Measurements from ENCODE around the gene C1RL.

The C1RL gene

DNA sequence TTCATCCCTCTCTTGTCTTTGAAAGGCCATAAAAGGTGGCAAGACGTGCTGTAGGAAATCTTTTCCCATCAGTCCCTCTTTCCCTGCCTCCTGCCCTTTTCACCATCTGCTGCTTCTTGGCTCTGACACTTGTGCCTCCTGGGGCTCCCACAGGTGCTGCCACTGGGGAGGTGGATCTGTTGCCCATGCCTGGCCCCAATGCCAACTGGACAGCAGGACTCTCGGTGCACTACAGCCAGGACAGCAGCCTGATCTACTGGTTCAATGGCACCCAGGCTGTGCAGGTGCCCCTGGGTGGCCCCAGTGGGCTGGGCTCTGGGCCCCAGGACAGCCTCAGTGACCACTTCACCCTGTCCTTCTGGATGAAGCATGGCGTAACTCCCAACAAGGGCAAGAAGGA, 27.7 kb upstream of the C1RL start:
- DNase-seq, result no peak

GRCh38 chr12:7136071-7136470, 27.1 kb upstream of the C1RL start:
- no peak for DNase-seq

GRCh38 chr12:7134396-7135166, 25.6 kb upstream of the C1RL start:
- DNase-seq, result no peak

DNA sequence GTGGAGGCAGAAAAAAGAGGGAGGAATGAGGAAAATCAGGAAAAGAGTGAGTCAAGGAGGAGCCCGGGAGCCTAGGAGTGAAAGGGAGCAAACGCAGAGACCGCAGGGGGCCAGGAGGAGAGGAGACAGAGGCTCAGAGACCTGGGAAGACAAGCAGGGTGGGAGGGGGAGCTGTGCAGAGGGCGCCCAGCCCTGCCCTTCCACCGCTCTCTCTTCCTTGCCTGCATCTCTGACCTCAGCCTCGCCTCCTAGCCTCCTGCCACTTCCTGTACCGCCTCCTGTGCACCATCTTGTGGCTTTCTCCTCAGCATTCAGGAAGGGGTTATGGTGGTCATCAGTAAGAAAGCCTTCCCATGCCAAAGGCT, 22.5 kb upstream of the C1RL start:
- no peak for DNase-seq

DNA sequence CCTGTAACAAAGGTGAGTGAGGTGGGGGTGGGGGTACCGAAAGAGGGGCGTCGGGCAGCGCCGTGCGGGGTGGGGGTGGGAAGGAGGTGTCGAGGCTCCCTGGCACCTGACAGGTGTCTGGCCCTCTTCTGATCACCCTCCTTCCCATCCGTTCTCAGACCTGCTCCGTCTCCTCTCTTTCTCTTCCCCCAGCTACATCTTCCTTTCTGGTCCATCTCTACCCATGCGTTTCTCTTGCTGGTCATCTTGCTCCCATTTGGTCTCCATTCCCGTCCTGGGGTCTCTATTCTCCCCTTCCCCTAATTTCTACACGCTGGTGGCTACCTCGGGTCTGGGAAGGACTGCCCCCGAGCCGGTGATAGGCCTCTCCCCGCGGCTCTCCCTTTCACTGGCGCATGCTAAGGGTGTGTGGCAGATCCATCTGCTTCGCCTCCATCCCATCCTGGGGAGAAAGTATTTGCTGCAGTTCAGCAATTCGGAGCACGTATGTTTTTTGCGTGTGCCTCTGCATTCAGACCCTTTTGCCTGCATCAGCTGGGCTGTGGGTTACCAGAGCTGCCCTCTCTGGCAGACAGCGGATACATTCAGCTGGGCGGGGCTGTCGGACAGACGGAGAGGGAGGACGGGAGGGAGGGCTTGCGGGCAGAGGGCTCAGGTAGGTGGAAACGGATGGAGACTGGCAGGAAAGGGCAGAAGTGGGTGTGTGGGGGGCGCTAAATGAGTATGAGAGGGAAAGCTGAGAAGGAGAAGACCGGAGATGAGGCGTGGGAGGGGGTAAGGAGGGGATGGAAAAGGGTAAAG, 21.9 kb upstream of the C1RL start:
- no peak for DNase-seq

GRCh38 chr12:7129872-7130691, 21.1 kb upstream of the C1RL start, which contains the start of gene CLSTN3:
TSS of gene CLSTN3 (plus strand) at chr12:7130371. CDS start at chr12:7130649, 278 bp downstream.
- no peak for DNase-seq

- DNase-seq, result no peak
Measured at GRCh38 chr12:7129287-7129871, 20.4 kb upstream of the C1RL start.

DNA sequence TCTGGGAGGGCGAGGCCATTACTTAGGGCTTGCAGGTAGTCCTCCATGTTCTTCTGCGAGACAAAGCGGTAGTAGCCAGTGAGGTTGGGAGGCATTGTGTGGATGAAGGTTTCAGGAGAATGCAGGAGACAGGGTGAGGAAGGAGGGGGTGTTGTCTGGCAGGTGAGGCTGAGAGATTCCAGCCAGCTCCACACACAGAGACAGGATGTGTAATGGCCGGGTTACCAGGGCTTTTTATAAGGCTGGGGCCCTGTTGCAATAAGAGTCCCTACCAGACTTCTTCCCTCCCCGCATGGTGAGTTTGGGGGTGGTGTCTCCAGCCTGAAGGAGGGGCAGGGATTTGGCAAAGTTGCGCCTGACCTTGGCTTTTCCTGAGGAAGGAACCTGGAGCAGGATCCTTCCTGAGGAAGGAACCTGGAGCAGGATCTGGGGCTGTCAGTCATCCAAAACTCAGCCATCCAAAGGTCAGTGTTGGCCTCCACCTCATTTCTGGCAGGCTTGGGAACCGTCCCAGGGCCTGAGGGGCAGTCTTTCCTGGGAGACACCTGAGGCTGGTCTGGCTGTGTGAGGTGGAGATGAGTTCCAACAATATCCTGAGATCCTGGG, 19.8 kb upstream of the C1RL start, which contains the start of gene RBP5:
Gene RBP5 (minus strand): TSS at position 209 of the 606 bp plus-strand sequence. CDS start 114 bp downstream, at position 95.
- no peak for DNase-seq

DNA sequence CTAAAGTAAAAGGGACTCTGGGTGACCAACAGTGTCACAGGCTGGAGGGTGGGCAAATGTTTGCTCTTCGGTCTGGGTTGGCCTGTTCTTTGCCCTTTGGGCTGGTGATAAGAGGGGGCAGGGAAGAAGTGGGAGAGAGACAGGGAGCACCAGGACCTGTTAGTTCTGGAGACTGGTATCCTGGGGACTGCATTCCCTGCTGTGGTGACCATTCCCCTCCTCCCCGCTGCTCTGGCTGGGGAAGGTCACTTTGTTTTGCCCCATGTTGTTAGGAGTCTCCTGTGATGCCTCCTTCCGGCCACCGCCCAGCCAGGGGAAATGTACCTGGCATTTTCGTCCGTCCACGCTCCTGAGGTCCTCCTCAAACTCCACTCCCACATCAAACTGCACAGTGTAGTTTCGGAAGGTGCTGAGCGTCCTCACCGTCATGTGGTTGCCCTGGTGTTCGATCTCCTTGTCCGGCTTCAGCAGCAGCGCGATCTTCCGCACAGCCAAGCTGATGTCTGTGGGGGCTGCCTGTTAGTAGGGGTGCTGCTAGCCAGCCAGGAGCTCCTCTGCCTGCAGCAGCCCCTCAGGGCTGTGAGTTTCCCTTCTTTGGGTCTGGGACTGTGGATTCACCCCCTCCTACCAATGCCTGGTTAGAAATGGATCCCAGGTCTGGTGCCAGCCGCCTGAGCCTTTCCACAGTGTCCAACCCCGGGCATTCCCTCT, 19.1 kb upstream of the C1RL start:
- no peak for DNase-seq

- no peak for DNase-seq
Measured at GRCh38 chr12:7125632-7126227, 16.7 kb upstream of the C1RL start.

DNA sequence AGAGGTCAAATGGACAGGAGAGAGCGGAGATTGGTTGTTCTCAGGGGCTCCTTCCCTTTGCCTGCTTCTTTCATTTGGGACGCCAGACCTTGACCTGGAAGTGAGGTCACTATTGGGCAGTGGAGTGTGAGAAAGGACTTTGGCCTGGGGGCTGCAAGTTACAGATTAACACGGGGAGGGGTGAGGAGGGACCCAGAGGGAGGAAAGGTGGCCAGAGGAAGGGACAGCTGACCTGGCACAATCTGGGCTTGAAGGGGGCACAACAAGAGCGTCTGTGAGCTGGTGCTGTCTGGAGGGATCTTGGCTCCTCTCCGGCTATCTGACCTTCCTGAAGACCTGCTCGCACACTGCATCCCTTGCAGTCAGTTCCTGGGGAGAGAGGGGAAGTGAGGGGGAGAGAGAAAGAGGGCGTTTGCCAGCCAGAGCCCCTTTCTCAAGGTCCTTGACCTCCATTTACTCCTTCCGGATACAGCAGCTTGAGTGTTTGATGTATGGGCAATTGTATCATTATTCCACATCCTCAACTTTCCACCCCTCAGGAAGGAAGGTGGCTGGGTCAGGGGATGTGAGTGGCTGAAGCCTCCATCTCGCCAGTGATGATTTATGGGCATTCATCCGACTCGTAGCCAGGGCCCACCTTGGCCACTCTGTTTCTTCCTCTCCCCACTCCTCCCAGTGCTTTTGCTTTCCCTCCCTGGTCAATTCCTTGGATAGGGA, 14.9 kb upstream of the C1RL start:
- DNase-seq, result no peak

- no peak for DNase-seq
Measured at GRCh38 chr12:7122811-7123769, 14.1 kb upstream of the C1RL start.

GRCh38 chr12:7121324-7121723, 12.3 kb upstream of the C1RL start:
- DNase-seq, result no peak

GRCh38 chr12:7120166-7120565, 11.2 kb upstream of the C1RL start:
- no peak for DNase-seq

GRCh38 chr12:7118881-7119280, 9.9 kb upstream of the C1RL start:
- no peak for DNase-seq

GRCh38 chr12:7117670-7118069, 8.7 kb upstream of the C1RL start:
- no peak for DNase-seq

- no peak for DNase-seq
Measured at GRCh38 chr12:7116916-7117315, 7.9 kb upstream of the C1RL start.

DNA sequence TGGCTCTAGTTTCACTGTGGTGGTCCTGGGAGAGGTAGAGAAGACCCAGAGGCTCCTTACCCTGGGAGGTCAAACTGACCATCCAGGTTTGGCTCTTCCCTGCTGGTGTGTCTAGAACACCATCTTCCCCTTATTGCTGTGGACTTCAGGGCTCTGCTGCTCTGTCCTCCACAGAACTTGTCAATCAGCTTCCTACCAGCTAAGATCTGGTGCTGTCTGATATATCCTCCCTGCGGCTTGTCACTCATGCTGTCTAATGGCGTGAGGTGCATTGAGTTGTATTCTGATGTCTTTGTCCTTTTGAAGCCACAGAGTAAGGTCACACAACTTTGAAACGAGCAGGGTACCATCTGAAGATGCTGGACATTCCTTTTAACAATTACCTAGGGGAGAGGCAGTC, 7.2 kb upstream of the C1RL start:
- DNase-seq, result no peak

DNA sequence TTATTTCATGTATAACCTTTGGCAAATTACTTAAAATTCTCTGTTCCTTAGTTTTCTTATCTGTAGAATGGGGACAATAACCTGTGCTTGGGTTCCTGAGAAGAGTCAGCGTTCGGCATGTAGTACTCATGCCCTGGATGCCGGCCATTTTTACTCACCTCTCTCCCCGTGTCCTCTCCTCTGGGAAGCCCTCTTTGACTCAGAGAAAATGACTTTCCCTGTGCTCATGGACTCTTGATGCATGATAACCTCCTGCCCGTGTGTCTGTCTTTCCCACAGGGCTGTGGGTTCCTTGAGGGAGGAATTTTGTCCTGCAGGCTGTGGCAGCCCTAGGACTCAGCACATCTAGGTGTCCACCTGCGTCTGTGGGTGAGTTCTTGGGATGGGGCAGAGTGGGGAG, 5.8 kb upstream of the C1RL start:
- DNase-seq, result no peak

GRCh38 chr12:7114008-7114407, 5.0 kb upstream of the C1RL start:
- no peak for DNase-seq

All from SIG-M5 (cell line).